Right ventricle myocardium inferior (tissue), 1 donor: ENCODE results near the gene BAHD1. TPM values are rescaled to one million over a fixed set of nuclear protein-coding genes. Genes with fewer than 3 reads are reported as not detected.

ENCODE experiments used
- ATAC-seq: fragments of 200-7000 bp; cut with Tn5 transposase; one replicate; pipeline ENCODE4 v1.9.1; 2020; ENCODE audit warnings: mild to moderate bottlenecking, moderate library complexity
- DNase-seq: peaks from one replicate; pipeline ENCODE4 v3.0.0; 2021; ENCODE audit errors: missing footprints
- intact Hi-C: fragments of 100-400 bp; cut with DNase I; formaldehyde crosslinking; loops from one replicate; pipeline ENCODE4 v1.11.0; 2022
- long read RNA-seq: library from polyadenylated mRNA; unstranded; transcript quantifications from one replicate; pipeline ENCODE4 v2.0.0, GENCODE V29; 2021
- total RNA-seq: library from RNA; stranded (reverse); fragmentation: NEBNext Ultra II Directional; extraction: Animal tissue kit (Norgen Biotek cat#: 25700); gene quantifications from one replicate; pipeline ENCODE4 v1.2.1, GENCODE V29; 2021
- donor health status: DM: no; HTN: yes; CAD: no; lungs with severe emphysema.

The BAHD1 gene
- total RNA-seq = 17.7 TPM
- long read RNA-seq, full-length matches to known transcripts = 3 of 7 reads
- long read RNA-seq, partial matches to known transcripts = 1 of 7 reads
- long read RNA-seq, other reads (novel, unspliced or antisense) = 3 of 7 reads

- intact Hi-C loops = loop anchor here (2.0 kb wide), 1 partner anchor 66 kb away; no protein-coding TSS in a partner anchor
- ATAC-seq (peak; percentile 92), DNase-seq (peak; percentile 98)
Measured at GRCh38 chr15:40440743-40441564, at the start of gene BAHD1. BAHD1 (plus strand) TSS chr15:40440953; CDS start chr15:40458465, 17,512 bp downstream.

DNA sequence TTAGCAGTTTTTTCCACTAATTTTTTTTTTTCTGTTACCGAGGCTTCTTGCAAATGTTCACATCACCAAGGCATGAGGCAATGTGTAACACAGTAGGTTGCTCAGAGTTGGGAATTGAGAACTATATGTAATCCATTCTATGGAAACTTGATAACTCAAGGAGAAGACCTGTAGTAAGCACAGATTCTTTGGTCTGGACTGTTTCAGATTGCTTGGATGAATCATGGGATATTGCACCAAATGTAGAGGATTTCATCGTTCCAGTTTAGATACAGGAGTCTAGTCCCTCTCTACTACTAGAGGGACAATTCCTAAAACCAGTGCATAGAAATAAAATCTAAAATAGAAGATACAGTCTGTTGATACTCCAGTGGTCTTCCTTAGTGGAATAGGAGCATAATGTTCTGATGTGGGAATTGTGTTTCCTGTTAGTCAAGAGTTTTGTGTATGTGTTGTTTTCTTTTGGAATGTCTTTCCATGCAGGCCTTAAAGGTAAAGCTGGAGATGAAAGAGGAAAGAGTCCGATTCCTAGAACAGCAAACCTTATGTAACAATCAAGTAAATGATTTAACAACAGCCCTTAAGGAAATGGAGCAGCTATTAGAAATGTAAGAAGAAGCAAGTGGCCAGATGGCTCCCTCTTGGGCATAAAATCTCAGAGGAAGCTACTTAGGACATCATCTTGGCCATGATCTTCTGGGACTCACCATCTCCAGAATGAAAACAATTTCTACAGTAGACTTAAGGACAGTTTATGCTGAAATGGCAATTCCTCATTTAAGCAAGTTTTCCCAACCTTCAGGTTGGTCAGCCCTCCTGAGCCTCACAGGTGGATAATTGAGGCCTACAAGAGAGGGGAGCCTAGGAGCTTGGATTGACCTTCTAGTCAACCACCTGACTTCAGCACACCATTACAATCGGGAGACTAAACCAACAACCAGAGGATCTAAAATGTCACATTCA lies 47.5 kb upstream of the BAHD1 start:
- ATAC-seq = no peak
- intact Hi-C loops = no loop called here
- DNase-seq = no peak

DNA sequence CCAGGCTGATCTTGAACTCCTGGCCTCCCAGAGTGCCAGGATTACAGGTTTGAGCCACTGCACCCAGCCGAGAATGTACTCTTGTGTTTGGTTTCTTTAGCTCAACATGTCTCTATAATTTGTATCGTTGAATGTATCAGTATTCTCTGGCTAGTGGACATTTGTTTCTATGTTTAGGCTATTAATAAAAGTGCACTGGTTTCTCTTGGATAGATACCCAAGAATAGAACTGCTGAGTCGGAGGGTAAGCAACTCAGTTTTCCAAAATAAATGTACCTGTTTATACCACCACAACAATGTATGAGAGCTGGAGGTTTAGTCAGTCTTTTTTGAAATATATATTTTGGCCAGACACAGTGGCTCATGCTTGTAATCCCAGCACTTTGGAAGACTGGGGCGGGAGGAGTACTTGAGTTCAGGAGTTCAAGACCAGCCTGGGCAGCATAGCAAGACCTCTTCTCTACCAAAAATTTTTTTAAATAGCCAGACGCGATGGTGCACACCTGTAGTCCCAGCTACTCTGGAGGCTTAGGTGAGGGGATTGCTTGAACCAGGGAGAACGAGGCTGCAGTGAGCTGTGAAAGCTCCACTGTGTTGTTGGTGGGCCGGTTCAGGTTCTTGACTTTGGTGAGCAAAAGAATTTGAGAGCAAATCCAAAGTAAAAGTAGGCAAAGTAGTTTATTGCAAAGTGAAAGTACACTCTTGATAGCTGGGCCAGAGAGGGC lies 42.9 kb upstream of the BAHD1 start:
- ATAC-seq (no peak), DNase-seq (no peak)
- intact Hi-C loops = no loop called here

DNA sequence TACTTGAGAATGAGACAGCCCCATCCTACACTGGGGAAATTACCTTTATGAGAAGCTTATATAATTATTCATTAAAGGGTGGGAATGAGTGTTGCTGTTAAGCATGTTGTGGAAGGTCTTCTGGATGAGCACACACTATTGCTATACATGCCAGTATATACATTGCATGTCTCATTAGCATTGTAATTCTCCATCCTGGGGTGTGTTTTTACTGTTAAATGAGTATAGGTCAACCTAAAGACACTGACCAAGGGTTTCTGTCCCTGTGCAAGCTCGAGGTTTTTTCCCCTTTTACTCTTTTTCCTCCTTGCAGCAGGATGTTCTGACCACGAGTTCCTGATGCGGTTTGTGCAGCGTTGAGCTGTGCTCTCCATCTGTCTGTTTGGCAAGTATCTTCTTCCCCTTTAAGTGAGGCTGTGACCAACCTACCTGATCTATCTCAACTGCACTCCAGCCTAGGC lies 42.3 kb upstream of the BAHD1 start:
- DNase-seq (no peak), ATAC-seq (peak; percentile 65)
- intact Hi-C loops = no loop called here

- ATAC-seq = no peak
- intact Hi-C loops = no loop called here
- DNase-seq = no peak
Measured at GRCh38 chr15:40399370-40399769, 41.4 kb upstream of the BAHD1 start.

DNA sequence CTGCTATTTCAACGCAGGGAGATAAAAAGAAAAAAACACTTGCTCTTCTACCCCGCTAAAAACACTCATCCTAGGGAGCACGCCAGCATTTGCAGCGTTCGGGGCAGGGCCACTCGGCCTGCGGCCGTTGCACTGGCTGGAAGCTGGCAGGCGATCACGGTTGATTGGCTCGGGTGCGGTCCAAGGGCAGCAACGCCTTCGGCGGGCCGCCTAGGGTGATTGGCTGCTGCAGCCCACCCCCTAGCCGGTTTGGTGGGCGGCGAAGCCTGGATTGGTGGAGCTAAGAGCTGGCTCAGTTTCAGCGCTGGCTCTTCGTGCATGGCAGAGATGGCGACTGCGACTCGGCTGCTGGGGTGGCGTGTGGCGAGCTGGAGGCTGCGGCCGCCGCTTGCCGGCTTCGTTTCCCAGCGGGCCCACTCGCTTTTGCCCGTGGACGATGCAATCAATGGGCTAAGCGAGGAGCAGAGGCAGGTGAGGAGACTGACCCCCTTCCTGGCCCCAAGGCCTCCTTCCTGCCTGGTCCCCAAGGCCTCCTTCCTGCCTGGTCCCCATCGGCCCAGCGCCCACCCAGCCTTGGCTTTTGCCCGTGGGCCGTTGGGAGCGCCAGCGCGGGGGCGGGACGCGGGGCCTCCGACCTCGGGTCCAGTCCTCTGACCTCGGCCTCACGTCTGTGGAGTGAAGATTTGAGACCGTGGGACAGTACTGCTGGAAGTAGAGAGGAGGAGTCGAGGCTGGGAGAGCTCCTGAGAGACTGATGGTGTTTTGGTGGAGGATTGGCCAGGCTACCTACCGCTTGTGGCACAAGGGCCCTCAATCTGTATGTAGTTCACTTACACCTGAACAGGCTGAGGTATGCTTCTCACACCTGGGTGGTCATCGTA lies 35.0 kb upstream of the BAHD1 start, which contains the start of gene IVD:
TSS of gene IVD (plus strand) at position 295 of the 881 bp plus-strand sequence. CDS start at position 328, 33 bp downstream.
- DNase-seq (peak; percentile 97), ATAC-seq (peak; percentile 99)
- intact Hi-C loops = loop anchor here (5.0 kb wide), 1 partner anchor 38 kb away; no protein-coding TSS in a partner anchor

DNA sequence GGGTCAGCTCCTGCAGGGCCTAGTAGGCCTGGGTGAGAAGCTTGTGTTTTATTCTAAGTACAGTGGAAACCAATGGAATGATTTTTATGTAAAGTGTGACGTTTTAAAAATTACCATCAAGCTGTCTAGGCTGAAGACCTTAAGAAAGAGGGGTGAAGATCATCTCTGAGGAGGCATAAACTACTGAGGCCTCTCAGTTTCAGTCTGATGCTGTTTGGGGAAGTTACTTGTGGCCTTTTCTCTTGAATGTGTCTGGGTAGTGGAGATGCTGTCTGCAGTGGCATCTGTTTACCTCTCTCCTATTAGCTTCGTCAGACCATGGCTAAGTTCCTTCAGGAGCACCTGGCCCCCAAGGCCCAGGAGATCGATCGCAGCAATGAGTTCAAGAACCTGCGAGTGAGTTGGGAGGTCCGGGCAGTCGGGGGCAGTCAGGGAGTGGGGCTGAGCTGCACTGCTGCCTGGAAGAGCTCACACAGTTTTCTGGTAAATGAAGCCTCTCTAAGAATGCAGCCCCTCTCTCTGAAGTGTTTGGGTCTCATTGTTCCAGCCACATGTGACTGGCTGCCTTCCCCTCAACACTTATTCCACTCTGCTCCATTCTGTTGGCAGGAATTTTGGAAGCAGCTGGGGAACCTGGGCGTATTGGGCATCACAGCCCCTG lies 33.3 kb upstream of the BAHD1 start:
- intact Hi-C loops = loop anchor here (5.0 kb wide), 1 partner anchor 40 kb away; no protein-coding TSS in a partner anchor
- DNase-seq (no peak), ATAC-seq (no peak)

- intact Hi-C loops = loop anchor here (5.0 kb wide), 1 partner anchor 42 kb away; no protein-coding TSS in a partner anchor
- no peak for ATAC-seq
Measured at GRCh38 chr15:40409366-40409765, 31.4 kb upstream of the BAHD1 start.

DNA sequence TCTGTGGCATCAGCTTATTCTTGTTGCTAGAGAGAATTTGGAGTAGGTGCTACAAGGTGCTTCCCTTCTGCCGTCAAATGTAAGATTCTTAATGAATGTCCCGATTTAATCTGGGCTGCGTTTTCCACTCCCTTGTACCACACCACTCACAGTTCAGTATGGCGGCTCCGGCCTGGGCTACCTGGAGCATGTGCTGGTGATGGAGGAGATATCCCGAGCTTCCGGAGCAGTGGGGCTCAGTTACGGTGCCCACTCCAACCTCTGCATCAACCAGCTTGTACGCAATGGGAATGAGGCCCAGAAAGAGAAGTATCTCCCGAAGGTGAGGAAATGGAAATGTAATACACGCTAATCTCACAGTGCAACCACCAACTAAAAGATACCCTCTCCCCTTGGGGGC lies 30.3 kb upstream of the BAHD1 start:
- DNase-seq = no peak
- intact Hi-C loops = no loop called here
- ATAC-seq = no peak

More at GRCh38 chr15:40409366-40409765, 31.4 kb upstream of the BAHD1 start:
- no peak for DNase-seq

GRCh38 chr15:40412095-40412759 lies 28.5 kb upstream of the BAHD1 start:
- intact Hi-C loops = no loop called here
- ATAC-seq (no peak), DNase-seq (no peak)

GRCh38 chr15:40413036-40413435 lies 27.7 kb upstream of the BAHD1 start:
- ATAC-seq (no peak), DNase-seq (no peak)
- intact Hi-C loops = no loop called here

DNA sequence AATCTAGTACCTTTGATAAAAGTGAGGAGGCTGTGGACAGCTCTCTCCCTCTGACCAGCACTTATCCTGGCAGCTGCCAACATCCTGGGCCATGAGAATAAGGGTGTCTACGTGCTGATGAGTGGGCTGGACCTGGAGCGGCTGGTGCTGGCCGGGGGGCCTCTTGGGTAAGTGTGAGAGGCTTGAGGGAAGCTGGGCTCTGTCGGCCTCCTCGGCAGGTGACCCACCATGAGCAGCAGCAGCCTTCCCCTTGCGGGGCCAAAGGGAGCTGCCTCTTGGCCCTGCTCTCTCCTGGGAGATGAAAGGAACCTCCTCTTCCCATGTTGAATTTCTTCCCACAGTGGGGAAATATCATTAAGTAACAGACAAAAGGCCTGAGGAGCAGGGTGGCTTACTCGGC lies 25.9 kb upstream of the BAHD1 start:
- intact Hi-C loops = no loop called here
- DNase-seq (no peak), ATAC-seq (no peak)

GRCh38 chr15:40415226-40415625 lies 25.5 kb upstream of the BAHD1 start:
- intact Hi-C loops = no loop called here
- DNase-seq (no peak), ATAC-seq (no peak)

DNA sequence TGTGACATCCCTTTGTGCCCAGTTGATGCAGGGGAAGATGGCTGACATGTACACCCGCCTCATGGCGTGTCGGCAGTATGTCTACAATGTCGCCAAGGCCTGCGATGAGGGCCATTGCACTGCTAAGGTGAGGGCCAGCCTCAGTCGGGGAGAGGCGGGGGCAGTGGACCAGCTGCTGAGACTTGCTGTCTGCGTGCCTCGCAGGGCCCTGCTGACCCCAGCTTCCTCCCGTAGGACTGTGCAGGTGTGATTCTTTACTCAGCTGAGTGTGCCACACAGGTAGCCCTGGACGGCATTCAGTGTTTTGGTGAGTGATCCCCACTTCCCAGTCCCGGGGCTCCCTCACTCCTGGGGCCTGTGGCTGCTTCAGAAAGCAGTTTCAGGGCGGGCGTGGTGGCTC lies 24.7 kb upstream of the BAHD1 start:
- ATAC-seq = no peak
- intact Hi-C loops = no loop called here
- no peak for DNase-seq

DNA sequence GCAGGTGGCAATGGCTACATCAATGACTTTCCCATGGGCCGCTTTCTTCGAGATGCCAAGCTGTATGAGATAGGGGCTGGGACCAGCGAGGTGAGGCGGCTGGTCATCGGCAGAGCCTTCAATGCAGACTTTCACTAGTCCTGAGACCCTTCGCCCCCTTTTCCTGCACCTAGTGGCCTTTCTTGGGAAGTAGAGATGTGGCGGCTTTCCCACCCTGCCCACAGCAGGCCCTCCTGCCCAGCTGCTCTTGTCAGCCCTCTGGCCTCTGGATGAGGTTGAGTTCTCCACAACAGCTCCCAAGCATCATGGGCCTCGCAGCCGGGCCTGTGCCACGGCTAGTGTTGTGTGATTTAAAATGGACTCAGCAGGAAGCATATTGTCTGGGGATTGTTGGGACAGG lies 22.6 kb upstream of the BAHD1 start:
- intact Hi-C loops = no loop called here
- DNase-seq (no peak), ATAC-seq (no peak)

DNA sequence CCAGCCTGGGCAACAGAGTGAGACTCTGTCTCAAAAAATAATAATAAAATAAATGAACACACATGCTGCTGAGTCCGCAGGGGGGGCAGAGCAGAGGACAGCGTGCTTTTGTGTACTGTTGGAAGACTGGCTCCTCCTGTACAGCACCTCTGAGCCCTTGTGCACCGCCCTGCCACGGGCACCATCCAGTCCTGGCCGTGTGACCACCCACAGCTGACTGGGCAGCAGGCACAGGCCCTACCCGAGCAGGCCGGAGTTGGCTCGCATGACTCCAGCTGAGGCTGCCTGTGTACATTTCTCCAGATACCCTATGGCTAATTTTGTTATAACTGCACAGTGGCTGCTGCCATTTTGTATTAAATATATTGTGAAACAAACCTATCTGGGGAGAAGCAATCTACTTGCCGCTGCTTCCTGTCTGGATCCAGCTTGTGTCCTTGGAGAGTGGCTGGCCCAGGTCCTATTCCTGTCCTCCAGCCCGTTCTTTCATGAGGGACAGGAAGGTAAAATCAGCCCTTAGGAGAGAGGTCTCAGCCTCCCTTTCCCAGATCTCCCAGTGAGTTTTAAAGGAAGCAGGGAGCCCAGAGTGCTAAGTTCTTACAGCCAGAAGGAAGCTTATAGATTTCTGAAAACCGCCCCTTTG lies 20.6 kb upstream of the BAHD1 start:
- peak; percentile 62 for ATAC-seq
- intact Hi-C loops = loop anchor here (2.0 kb wide), 2 partner anchors 53 to 79 kb away; partner anchors contain the start of gene CCDC9B
- DNase-seq = no peak
